ENCODE results near the gene NFAT5. TPM values are rescaled to one million over a fixed set of nuclear protein-coding genes. Genes with fewer than 3 reads are reported as not detected.

Gene NFAT5
- total RNA-seq, 1 donor from 2014 or later: 56.7 TPM

DNA sequence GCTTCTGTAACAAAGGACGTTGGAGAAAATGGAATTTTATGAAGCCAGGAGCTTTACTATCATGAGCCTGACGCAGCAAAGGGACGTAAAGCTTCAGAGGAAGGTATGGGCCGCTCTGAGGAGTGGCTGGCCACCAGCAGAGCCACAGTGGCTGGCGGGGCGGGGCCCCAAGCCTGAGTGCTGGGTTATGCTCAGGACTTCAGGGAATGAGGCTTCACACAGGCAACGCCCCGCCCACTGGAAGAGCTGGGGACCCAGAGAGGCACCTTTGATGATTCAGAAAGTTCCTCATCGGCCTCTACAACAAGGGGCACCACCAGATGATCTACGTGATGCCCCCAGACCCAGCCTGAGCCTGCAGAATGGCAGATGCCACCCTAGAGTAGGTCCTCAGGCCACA, 180.2 kb downstream of the NFAT5 start:
- peaks cover 5% of the 10 kb centered on the region for H3K4me1 ChIP-seq
- H3K9me3 ChIP-seq: no peaks in the 10 kb centered on the region
- peak in 1 of 2 donors; percentile 50 for ATAC-seq
- TF ChIP-seq, protein P1, sequence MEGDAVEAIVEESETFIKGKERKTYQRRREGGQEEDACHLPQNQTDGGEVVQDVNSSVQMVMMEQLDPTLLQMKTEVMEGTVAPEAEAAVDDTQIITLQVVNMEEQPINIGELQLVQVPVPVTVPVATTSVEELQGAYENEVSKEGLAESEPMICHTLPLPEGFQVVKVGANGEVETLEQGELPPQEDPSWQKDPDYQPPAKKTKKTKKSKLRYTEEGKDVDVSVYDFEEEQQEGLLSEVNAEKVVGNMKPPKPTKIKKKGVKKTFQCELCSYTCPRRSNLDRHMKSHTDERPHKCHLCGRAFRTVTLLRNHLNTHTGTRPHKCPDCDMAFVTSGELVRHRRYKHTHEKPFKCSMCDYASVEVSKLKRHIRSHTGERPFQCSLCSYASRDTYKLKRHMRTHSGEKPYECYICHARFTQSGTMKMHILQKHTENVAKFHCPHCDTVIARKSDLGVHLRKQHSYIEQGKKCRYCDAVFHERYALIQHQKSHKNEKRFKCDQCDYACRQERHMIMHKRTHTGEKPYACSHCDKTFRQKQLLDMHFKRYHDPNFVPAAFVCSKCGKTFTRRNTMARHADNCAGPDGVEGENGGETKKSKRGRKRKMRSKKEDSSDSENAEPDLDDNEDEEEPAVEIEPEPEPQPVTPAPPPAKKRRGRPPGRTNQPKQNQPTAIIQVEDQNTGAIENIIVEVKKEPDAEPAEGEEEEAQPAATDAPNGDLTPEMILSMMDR (IDR thresholded peaks at IDR 0.05): no peak
- no peaks in the 10 kb centered on the region for H3K27me3 ChIP-seq (ENCODE audit: low read depth)
- no peak overlapping the region for H3K27ac ChIP-seq
- intact Hi-C loops (cut with DNase I): no loop called here
- no peak overlapping the region for H3K4me3 ChIP-seq
- H3K36me3 ChIP-seq: peaks cover 100% of the 10 kb centered on the region
- DNase-seq: no peak

- no peak overlapping the region for H3K4me3 ChIP-seq
- DNase-seq (no peak), ATAC-seq (no peak)
- H3K36me3 ChIP-seq: peaks cover 100% of the 10 kb centered on the region
- no peak overlapping the region for H3K27ac ChIP-seq
- TF ChIP-seq, protein P1 (IDR thresholded peaks at IDR 0.05): no peak
- intact Hi-C loops (cut with DNase I): no loop called here
- H3K4me1 ChIP-seq: no peaks in the 10 kb centered on the region
- H3K9me3 ChIP-seq: no peaks in the 10 kb centered on the region
- no peaks in the 10 kb centered on the region for H3K27me3 ChIP-seq (ENCODE audit: low read depth)
Measured at GRCh38 chr16:69747115-69747514, 181.3 kb downstream of the NFAT5 start.

GRCh38 chr16:69748694-69749345, 183.1 kb downstream of the NFAT5 start:
- H3K36me3 ChIP-seq: peaks cover 90% of the 10 kb centered on the region
- DNase-seq: no peak
- intact Hi-C loops (cut with DNase I): no loop called here

DNA sequence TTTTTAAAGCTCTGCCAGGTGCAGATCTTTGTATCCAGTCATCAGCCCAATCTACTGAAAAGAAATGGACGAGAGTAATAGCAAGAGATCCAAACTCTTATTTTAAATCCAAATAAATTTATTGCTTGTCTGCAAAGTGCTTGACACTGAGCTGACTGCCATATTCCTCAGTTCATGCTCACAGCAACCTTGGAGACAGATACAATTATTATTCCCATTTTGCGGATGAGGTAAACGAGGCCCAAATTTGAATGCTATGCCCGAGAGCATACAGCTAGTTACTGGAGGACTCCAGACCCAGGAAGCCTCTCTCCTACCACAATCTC, 188.3 kb downstream of the NFAT5 start:
- ATAC-seq (no peak), DNase-seq (no peak)
- Histone ChIP-seq H3K4me3 (peak overlapping the region; percentile 73), H3K27ac (peak overlapping the region; percentile 77), H3K27me3 (ENCODE audit: low read depth) (no peaks in the 10 kb centered on the region), H3K4me1 (peaks cover 20% of the 10 kb centered on the region), H3K9me3 (no peaks in the 10 kb centered on the region), H3K36me3 (peaks cover 37% of the 10 kb centered on the region)
- TF ChIP-seq, protein P1 (IDR thresholded peaks at IDR 0.05): no peak
- intact Hi-C loops (cut with DNase I): no loop called here

More at GRCh38 chr16:69748694-69749345, 183.1 kb downstream of the NFAT5 start:
- TF ChIP-seq, protein P1 (IDR thresholded peaks at IDR 0.05): no peak
- peak in 1 of 2 donors; percentile 27 for ATAC-seq
- Histone ChIP-seq H3K9me3 (no peaks in the 10 kb centered on the region), H3K4me1 (peaks cover 16% of the 10 kb centered on the region), H3K27ac (no peak overlapping the region), H3K4me3 (no peak overlapping the region), H3K27me3 (ENCODE audit: low read depth) (no peaks in the 10 kb centered on the region)

Small RNAs within 50 kb of the gene (microRNA-seq; reads per million reads assigned to microRNA genes)
- gene MIR1538 (ENCODE audit: borderline number of aligned reads): 2.0 reads per million

Other genes with a start within 250 kb of the NFAT5 start
- gene PDF, start 235.4 kb upstream of the NFAT5 start, total RNA-seq: 6.3 TPM
- gene COG8, start 226.4 kb upstream of the NFAT5 start, total RNA-seq: 31.1 TPM
- gene NIP7, start 226.2 kb upstream of the NFAT5 start, total RNA-seq: 18.7 TPM
- 0.77 TPM for gene TMED6, start 214.2 kb upstream of the NFAT5 start, total RNA-seq
- 30.1 TPM for gene TERF2, start 180.0 kb upstream of the NFAT5 start, total RNA-seq
- gene CYB5B, start 141.3 kb upstream of the NFAT5 start, total RNA-seq: 78.2 TPM
- 57.8 TPM for gene NQO1, start 160.6 kb downstream of the NFAT5 start, total RNA-seq
- gene NOB1, start 189.0 kb downstream of the NFAT5 start, total RNA-seq: 30.3 TPM
- 83.7 TPM for gene WWP2, start 196.4 kb downstream of the NFAT5 start, total RNA-seq

Measured in lower lobe of right lung (tissue), 2 donors.